ENCODE measurements around the gene BAIAP2L1. TPM values are rescaled to one million over a fixed set of nuclear protein-coding genes. Genes with fewer than 3 reads are reported as not detected.
"Not testable (repeated sequence)": the region's sequence is repeated elsewhere in the genome, so short reads cannot be mapped to it uniquely, and the experiment has no call there.

BAIAP2L1 gene
- total RNA-seq, 1 experiment from 2014 or later, result 60.9 TPM

DNA sequence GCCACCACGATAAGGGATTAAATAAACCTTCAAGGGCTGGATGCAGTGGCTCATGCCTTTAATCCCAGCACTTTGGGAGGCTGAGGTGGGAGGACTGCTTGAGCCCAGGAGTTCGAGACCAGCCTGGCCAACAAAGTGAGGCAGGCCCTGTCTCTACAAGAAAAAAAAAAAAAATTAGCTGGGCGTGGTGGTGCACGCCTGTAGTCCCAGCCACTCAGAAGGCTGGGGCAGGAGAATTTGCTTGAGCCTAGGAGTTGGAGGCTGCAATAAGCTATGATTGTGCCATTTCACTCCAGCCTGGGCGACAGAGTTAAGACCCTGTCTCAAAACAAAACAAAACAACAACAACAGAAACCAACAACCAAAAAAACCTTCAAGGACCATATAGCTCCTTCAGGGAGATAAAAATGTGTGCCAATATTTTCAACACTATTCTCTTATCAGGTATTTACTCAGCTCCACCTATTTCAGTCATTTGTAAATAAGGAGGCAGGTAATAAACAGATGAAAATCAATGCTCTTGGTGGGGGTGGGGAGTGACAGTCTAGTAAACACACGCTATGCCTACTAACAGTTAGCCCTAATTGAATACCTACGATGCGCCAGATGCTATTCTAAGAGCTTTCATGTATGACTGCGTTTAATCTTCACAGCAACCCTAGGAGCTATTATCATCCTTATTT, 13.2 kb downstream of the BAIAP2L1 start:
- Mint-ChIP-seq H3K9me3 (ENCODE audit: unreplicated experiment) (no peaks in the 10 kb centered on the region), H3K27me3 (ENCODE audit: insufficient read depth, unreplicated experiment) (no peaks in the 10 kb centered on the region), H3K36me3 (ENCODE audit: insufficient read depth, unreplicated experiment) (peaks cover 35% of the 10 kb centered on the region), H3K27ac (ENCODE audit: unreplicated experiment) (peak overlapping the region; percentile 48), H3K4me1 (ENCODE audit: low read depth, unreplicated experiment) (peaks cover 6% of the 10 kb centered on the region), H3K4me3 (ENCODE audit: unreplicated experiment) (no peak overlapping the region)
- BruUV-seq (replicated peaks), result no TSS peak
- Histone ChIP-seq H3K27me3 (replicated peaks; ENCODE audit: control insufficient read depth, insufficient read depth, low read length) (no peaks in the 10 kb centered on the region), H3K9me3 (no peaks in the 10 kb centered on the region), H3K4me1 (peaks cover 4% of the 10 kb centered on the region; the same call in 1 of the 2 replicates), H3K4me3 (ENCODE audit: low read depth, low read length) (no peak overlapping the region), H3K36me3 (ENCODE audit: control insufficient read depth, insufficient read depth, low read length) (no peaks in the 10 kb centered on the region)
- intact Hi-C loops (cut with micrococcal nuclease; ENCODE audit: unreplicated experiment), result no loop called here
- ChIA-PET POLR2A (no interaction called here), CTCF (no interaction called here)
- DNase-seq, result no peak
- TF ChIP-seq, protein P1, sequence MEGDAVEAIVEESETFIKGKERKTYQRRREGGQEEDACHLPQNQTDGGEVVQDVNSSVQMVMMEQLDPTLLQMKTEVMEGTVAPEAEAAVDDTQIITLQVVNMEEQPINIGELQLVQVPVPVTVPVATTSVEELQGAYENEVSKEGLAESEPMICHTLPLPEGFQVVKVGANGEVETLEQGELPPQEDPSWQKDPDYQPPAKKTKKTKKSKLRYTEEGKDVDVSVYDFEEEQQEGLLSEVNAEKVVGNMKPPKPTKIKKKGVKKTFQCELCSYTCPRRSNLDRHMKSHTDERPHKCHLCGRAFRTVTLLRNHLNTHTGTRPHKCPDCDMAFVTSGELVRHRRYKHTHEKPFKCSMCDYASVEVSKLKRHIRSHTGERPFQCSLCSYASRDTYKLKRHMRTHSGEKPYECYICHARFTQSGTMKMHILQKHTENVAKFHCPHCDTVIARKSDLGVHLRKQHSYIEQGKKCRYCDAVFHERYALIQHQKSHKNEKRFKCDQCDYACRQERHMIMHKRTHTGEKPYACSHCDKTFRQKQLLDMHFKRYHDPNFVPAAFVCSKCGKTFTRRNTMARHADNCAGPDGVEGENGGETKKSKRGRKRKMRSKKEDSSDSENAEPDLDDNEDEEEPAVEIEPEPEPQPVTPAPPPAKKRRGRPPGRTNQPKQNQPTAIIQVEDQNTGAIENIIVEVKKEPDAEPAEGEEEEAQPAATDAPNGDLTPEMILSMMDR (IDR thresholded peaks at IDR 0.05; ENCODE audit: insufficient read depth in 1 of 2, low read depth in 1 of 2, low read length in 1 of 2, severe bottlenecking in 1 of 2, unreplicated experiment in 1 of 2), result no peak

DNA sequence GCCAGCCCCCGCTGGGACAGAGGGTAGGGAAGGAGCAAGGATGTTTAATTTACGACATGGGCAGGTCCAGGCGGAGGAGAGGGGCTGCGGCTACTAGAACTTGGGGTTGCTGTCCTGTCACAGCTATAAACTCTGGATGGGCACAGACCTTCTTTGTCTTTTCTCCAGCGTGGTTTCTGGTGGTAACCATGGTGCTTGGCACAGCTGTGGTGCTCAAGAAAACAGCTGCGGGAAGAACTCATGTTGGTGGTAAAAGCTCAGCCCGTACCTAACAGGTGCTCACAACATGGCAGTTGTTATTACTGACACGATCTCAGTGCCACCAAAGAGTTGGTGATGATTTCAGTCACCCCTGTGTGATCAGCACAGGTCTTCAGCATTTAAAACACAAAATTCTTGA, 13.8 kb downstream of the BAIAP2L1 start:
- no peaks in the 10 kb centered on the region for H3K27me3 ChIP-seq (replicated peaks; ENCODE audit: control insufficient read depth, insufficient read depth, low read length)
- no peaks in the 10 kb centered on the region for H3K9me3 ChIP-seq
- POLR2A ChIA-PET, result no interaction called here
- intact Hi-C loops (cut with micrococcal nuclease; ENCODE audit: unreplicated experiment), result no loop called here
- H3K4me3 Mint-ChIP-seq (ENCODE audit: unreplicated experiment), result no peak overlapping the region
- H3K4me1 Mint-ChIP-seq (ENCODE audit: low read depth, unreplicated experiment), result peaks cover 6% of the 10 kb centered on the region
- H3K36me3 ChIP-seq (ENCODE audit: control insufficient read depth, insufficient read depth, low read length), result no peaks in the 10 kb centered on the region
- no peak overlapping the region for H3K4me3 ChIP-seq (ENCODE audit: low read depth, low read length)
- no peaks in the 10 kb centered on the region for H3K4me1 ChIP-seq
- no TSS peak for BruUV-seq (replicated peaks)
- no peaks in the 10 kb centered on the region for H3K27me3 Mint-ChIP-seq (ENCODE audit: insufficient read depth, unreplicated experiment)
- no peak overlapping the region for H3K27ac Mint-ChIP-seq (ENCODE audit: unreplicated experiment)
- DNase-seq, result no peak
- H3K36me3 Mint-ChIP-seq (ENCODE audit: insufficient read depth, unreplicated experiment), result peaks cover 29% of the 10 kb centered on the region
- H3K9me3 Mint-ChIP-seq (ENCODE audit: unreplicated experiment), result no peaks in the 10 kb centered on the region
- TF ChIP-seq, protein P1 (IDR thresholded peaks at IDR 0.05; ENCODE audit: insufficient read depth in 1 of 2, low read depth in 1 of 2, low read length in 1 of 2, severe bottlenecking in 1 of 2, unreplicated experiment in 1 of 2), result no peak
- CTCF ChIA-PET, result no interaction called here

DNA sequence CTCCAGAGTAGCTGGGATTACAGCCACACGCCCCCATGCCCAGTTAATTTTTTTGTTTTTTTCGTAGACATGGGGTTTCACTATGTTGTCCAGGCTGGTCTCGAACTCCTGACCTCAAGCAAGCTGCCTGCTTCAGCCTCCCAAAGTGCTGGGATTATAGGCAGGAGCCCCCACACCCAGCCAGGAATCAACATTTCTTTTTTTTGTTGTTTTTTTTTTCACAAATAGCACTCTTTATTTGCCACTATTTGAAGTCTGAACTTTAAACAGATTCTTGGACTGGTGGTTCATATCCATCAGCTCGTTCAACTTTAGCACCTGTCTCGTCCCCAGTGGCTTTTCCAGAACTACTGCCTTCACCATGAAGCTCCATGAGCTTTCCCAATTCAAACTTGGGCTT, 15.4 kb downstream of the BAIAP2L1 start:
- BruUV-seq (replicated peaks); DNase-seq; H3K4me3 ChIP-seq (ENCODE audit: low read depth, low read length); POLR2A ChIA-PET; H3K9me3 Mint-ChIP-seq (ENCODE audit: unreplicated experiment); intact Hi-C loops (cut with micrococcal nuclease; ENCODE audit: unreplicated experiment); H3K27me3 ChIP-seq (replicated peaks; ENCODE audit: control insufficient read depth, insufficient read depth, low read length); H3K4me1 Mint-ChIP-seq (ENCODE audit: low read depth, unreplicated experiment); H3K4me3 Mint-ChIP-seq (ENCODE audit: unreplicated experiment); H3K36me3 ChIP-seq (ENCODE audit: control insufficient read depth, insufficient read depth, low read length); H3K4me1 ChIP-seq; H3K9me3 ChIP-seq; H3K27ac Mint-ChIP-seq (ENCODE audit: unreplicated experiment); H3K27me3 Mint-ChIP-seq (ENCODE audit: insufficient read depth, unreplicated experiment): not testable (repeated sequence)
- H3K36me3 Mint-ChIP-seq (ENCODE audit: insufficient read depth, unreplicated experiment), result peaks cover 22% of the 10 kb centered on the region
- CTCF ChIA-PET, result interaction anchor here (0.7 kb wide), 1 partner anchor 15 kb away, joined by 3 read pairs; the partner anchor contains the start of gene BAIAP2L1
